ENCODE data around the gene ZFP69. TPM values are rescaled to one million over a fixed set of nuclear protein-coding genes. Genes with fewer than 3 reads are reported as not detected.
"Not testable (repeated sequence)": the region's sequence is repeated elsewhere in the genome, so short reads cannot be mapped to it uniquely, and the experiment has no call there.

Gene ZFP69
- total RNA-seq: 2.4 TPM

DNA sequence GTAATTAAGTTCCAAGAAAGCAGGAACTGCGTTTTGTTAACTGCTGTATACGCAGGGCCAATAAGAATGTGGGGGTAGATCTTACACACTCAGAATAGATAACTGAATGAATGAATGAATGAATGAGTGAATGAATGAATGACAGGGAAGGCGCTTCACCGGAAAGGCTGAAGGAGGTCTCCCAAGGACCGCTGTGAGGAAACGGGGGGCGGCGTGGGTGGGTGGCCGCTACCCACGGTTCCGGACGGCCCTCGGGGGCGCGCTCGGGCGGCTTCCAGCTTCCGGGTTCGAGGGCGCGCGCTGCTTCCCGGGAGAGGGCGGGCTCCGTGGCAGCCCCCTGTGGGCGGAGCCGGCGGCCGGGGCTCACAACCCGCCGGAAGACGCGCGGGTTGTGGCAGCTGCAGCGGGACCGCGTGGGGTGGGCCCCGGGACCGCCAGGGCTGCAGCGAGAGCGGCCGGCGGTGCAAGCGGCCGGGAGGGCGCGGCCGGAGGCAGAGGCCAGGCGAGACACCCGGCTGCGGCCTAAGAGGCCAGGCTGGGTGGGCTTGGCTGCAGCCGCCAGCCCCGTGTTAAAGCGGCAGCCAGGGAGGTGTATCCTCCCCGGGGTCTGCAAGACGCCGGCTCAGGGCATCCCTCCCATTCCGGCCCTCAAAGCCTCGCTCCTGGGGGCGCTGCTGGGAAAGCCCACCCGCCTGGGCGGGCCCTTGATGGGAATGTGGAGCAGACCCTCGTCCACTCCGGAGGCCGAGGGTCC lies at the start of gene ZFP69:
ZFP69 (plus strand) TSS at position 367 of the 754 bp plus-strand sequence. CDS start 2,072 bp downstream, outside the sequence.
- ATAC-seq: peak; percentile 82

DNA sequence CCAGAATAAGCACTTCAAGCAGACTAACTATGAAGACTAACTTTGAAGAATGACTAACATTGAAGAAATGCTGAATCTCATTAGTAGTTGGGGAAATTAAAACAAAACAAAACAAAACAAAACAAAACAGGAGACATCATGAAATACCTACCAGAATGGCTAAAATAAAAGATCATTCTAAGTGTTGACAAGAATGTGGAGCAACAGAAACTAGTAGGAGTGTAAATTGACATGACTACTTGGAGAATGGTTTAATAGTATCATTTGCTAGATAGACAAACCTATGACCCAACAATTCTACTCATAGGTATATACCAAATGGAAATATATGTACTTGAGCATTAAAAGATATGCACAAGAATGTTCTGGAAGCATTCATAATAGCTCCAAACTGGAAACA lies 45.7 kb upstream of the ZFP69 start:
- no peak for ATAC-seq

DNA sequence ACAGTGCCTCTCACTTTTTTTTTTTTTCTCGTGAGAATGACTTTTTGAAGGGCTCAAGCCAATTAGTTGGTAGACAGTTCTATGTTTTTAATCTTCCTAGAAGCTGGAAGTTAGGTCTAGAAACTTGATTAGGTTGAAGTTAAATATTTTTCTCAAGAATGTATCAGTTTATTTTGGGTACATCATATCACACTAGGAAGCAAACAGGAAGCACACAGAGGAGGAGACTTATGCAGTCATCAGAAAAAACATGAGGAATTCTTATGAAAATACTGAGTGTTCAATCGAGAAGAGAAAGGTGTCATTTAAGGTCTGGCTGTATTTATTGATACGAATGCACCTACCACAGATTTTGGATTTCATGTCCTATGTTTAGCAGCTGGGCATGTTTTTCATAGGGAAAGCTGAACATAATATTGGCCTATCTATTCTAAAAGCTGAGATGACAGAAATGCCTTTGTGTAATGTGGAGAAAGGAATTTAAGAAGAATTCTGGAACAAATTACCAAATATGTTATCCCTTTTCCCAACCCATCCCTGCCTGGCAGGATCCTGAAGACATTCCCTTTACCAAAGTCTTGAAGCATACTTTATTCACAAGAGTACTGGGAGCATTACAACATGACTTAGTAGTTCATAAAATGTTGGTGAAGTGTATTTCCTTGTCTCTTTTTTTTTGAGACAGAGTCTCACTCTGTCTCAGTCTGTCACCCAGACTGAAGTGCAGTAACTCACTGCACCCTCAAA lies 44.3 kb upstream of the ZFP69 start:
- no peak for ATAC-seq

DNA sequence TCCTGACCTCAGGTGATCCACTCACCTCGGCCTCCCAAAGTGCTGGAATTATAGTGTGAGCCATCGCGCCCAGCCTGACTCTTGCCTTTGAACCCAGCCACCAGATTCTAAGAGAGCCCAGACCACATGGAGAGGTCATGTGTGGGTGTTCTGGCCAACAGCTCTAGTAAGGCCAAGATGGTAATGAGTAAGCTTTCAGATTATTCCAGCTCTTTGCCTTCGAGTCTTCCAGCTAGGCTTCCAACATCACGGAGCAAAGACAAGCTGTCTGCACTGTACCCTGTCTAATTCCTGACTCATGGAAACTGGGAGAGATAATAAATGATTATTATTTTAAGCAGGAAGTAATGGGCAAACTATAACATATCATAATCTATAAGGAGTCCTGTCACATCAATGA lies 41.6 kb upstream of the ZFP69 start:
- no peak for ATAC-seq

DNA sequence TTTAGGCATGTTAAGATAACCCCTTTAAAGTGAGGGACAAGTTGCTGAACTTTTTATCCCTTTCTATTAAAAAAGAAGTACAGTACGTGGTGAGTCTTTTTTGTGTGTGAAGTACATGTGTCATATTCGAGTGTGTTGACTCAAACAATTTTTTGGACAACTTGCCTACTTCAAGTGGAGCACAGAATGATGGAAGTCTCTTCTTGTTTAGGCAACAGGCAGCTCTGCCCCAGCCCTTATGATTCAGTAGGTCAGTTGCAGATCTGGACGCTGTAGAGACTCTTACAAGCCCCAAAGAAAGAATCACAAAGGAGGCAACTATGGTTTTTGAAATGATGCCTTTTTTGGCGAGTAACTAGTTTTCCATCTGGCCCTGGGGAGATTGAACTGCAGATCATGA lies 41.2 kb upstream of the ZFP69 start:
- no peak for ATAC-seq

DNA sequence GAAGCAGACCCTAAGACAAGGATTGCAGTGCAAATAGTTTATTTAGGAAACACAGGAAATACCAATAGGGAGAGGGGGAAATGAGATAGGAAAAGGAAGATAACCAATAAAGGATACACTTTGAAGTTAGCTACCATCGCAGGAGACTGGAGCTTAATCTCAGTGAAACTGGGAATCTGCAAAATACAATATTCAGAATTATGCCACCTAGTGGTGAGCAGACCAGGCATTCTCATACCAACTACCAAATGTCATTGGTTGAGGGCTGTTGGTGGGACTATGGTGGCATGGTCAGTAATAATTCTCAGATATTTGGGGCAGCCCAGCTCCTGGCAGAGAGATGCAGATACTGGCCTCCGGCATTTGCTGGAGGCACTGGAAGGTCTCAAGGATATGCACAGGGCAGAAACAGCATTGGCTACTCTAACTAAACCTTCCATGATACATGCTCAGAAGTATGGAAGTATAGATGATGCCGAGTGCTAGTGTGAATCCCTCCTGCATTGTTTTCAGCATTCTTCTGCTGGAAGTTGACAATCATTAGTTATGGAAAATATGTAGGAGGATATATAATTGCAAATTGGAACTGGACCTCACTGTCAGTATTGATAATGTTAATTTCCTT lies 38.6 kb upstream of the ZFP69 start:
- ATAC-seq: peak; percentile 48

DNA sequence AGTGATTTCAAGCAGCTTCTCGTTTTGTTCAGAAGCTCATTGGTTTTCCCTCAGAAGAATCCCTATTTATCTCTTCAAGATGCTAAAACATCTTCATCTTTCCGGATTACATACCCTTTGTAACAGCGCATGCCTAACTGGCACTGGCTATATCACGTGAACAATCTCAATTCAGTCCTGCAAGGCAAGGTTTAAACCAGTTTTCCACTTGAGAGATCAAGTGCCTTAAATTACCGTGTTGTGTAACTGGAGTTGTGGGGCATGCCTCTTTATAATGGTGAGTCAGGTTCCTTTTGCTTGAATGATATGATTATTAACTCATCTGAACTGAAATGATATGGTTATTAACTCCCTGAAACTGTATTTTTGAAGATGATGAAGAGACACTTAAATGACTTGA lies 37.8 kb upstream of the ZFP69 start:
- no peak for ATAC-seq

DNA sequence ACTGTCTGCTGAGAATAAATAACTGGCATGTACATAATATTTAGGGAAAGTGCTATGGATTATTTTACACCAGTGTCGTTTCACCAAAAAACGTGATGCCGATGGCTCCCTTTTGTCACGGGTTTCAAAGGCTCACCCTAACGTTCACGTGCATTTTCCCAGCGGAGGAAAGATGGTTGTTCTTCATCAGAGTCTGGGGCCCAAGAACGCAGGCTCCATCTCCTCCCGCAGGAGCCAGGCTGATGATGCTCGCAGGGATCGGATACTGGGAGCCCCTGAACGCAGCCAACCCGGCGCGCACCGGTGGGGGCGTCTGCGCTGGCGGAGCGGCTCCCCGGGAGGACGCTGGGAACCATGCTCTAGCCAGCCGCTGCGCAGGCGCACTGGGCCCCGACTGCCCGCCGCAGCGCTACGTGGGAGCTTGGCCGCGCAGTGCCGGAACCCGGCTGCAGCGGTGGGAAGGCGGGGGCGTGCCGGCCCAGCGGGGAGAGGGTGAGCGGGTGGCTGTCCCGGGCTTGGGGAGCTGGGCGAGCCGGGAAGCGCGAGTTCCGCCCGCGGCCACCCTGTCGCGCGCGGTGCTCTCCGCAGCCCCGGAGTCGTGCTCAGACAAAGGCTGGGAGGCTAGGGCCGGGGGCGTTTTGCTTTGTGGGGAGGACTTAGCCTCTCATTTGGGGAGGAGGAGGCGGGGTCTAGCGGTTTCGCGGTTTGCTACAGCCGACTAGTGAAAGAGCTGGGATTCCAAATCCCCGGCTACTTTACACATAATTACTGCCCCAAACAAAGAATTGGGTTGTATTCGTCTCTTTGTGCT lies 27.2 kb upstream of the ZFP69 start, which contains the start of gene ZFP69B:
ZFP69B (plus strand) TSS at position 793 of the 811 bp plus-strand sequence. CDS start 486 bp downstream, outside the sequence.
- ATAC-seq: peak; percentile 96

DNA sequence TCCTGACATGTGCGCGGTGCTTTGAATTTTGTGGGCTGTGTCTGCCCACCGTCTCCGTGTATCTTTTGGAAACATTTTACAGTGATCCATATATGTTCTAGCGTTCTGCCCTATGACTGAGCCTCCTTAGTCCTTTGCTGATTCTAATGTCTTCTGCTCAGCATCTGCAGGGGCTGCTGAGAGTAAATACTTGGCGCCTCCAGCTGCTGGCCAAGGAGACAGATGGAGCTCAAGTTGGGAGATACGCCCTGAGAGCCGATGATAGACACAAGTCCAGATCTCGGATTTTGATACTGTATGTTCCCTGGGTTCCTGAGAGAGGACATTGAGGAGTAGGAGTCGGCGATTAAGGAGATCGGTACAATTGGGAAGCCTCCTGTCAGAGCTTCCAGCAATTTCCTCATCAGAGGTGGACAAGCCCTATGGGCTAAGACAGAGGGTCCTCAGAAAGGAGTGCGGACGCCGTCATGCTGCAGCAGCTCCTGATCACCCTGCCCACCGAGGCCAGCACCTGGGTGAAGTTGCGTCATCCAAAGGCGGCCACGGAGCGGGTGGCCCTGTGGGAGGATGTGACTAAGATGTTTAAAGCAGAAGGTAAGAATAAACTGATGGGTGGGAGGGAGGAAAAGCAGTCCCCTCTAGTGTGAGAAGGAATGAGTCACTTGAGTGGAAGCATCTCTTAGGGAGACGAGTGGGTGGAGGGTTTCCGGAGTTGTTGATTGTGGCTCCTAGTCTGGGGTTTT lies 26.4 kb upstream of the ZFP69 start:
- ATAC-seq: peak; percentile 59

DNA sequence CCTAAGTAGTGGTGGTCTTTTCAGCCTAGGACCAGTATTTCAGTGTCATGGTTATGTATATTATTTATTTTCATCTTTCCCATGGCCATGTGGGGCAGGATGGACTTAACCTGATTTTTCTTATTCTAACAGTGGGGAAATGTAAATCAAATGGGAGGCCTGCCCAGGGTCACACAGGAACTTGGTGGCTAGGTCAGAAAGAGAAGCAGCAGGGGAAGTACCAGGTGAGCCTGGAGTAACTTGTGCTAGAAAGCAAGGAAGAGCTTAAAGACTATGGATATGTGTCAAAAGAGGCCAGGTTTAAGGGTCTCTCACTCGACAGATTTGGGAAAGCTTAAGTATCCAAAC lies 25.9 kb upstream of the ZFP69 start:
- no peak for ATAC-seq

DNA sequence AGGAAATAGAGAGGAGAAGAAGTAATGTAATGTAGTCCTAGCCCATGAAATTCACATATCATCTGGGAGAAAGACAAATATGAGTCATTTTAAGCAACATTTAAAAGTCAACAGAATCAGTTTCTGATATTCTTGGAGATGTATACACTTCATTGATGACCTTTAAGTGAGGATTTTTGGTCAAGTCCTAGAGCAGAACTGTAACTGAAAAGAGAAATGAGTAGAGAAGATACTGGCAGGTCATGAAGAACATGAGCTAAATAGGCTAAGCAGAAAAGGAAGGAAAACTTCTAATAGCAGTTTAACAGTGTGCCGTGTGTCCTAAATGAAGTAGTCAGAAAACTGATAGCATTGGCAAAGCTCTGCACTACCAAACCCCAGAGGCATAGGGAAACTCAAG lies 22.2 kb upstream of the ZFP69 start:
- ATAC-seq: no peak

DNA sequence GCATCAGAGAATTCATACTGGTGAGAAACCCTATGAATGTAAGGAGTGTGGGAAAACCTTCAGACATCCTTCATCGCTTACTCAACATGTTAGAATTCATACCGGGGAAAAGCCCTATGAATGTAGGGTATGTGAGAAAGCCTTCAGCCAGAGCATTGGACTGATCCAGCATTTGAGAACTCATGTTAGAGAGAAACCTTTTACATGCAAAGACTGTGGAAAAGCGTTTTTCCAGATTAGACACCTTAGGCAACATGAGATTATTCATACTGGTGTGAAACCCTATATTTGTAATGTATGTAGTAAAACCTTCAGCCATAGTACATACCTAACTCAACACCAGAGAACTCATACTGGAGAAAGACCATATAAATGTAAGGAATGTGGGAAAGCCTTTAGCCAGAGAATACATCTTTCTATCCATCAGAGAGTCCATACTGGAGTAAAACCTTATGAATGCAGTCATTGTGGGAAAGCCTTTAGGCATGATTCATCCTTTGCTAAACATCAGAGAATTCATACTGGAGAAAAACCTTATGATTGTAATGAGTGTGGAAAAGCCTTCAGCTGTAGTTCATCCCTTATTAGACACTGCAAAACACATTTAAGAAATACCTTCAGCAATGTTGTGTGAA lies 14.0 kb upstream of the ZFP69 start:
- no peak for ATAC-seq

DNA sequence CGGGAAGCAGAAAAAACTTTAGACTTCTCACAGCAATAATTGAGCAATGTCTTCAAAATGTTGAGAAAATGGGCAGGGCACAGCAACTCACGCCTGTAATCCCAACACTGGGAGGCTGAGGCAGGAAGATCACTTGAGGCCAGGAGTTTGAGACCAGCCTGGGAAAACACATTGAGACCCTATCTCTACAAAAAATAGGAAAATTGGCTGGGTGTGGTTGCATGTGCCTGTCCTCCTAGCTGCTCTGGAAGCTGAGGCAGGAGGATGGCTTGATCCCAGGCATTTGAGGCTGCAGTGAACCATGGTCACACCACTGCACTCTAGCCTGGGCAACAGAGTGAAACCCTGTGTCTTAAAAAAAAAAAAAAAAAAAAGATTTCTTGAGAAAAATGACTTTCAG lies 7.8 kb upstream of the ZFP69 start:
- no peak for ATAC-seq

DNA sequence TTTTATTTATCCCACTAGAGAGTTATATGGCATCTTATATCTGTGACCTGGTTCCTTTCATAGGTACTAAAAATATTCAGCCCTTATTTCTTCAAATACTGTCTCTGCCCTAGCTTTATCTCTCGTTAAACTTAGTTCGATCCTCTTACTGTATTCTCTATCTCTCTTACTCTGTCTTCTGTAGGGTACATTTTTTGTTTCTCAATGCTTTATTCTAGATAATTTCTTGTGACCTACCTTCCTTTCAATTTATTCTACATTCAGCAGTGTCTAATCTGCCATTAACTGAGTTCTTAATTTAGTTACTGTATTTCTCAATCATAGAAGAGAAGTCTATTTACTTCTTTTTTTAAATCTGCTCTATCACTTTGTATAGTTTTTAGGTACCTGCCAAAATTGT lies 1.8 kb upstream of the ZFP69 start:
- no peak for ATAC-seq

DNA sequence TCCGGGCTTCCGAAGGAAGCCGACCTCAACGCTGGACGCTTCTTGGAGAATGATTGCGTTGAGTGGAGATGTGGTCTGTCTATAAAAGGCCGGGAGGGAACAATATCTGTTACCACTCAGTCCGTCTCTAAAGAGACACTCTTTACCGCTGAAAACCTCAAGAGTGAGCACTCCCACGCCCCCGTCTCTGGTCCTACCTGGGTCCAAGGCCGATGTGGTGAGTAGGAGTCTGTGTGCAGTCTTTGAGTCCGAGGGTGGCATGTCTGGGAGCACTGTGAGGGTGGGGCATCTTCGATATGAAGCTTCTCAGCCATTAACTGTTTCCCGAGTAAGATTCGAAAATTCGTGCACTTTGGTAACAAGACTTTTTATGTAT lies 576 bp downstream of the ZFP69 start:
- ATAC-seq: peak; percentile 50

DNA sequence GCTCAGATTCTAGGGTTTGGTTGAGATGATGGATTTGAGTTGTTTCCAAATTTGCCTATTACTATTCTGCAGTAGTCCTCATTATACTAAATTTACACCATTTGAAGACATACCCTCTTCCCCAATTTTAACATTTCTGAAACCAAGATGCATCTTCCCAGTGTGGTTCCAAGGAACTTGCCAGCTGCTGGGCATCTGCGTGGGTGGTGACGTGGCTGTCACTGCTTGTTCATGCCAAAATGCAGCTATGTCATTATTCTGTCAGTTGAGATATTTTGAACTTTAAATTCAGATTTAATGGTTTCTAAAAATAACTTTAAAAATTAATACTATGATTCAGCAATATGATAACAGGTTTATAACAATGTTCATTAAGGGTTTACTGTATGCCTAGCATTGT lies 1.2 kb downstream of the ZFP69 start:
- ATAC-seq: no peak

DNA sequence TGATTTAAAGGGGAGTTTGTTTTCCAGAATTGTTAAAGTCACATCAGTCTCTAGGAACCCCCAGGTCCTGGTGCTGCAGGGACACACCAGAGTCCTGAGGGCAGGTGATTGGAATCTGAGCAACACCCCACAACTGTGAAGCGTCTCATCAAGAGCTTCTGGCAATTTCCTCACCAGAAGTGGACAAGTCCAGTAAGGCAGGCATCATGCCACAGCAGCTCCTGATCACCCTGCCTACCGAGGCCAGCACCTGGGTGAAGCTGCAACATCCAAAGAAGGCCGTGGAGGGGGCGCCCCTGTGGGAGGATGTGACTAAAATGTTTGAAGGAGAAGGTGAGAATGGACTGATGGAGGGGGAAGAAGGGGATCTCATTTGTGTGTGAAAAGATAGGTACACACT lies 2.1 kb downstream of the ZFP69 start:
- ATAC-seq: no peak

DNA sequence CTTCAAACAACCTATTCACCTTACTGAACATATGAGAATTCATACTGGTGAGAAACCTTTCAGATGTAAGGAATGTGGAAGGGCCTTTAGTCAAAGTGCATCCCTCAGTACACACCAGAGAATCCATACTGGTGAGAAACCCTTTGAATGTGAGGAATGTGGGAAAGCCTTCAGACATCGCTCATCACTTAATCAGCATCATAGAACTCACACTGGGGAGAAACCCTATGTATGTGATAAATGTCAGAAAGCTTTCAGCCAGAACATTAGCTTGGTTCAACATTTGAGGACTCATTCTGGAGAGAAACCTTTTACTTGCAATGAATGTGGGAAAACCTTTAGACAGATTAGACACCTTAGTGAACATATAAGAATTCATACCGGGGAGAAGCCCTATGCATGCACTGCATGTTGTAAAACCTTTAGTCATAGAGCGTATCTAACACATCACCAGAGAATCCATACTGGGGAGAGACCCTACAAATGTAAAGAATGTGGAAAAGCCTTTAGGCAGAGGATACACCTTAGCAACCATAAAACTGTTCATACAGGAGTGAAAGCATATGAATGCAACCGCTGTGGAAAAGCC lies 18.3 kb downstream of the ZFP69 start:
- ATAC-seq: no peak

DNA sequence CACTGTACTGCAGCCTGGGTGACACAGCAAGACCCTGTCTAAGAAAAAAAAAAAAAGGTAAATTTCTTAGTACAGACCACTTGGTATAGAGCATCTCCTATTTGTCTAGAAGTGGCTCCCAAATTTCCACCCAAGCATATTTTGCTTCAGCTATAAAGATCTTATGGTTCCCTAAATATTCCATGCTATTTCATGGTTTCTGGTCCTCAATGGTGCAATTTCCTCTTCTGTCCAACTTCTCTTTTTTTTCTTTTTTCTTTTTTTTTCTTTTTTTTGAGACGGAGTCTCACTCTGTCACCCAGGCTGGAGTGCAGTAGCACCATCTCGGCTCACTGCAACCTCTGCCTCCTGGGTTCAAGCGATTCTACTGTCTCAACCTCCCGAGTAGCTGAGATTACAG lies 25.6 kb downstream of the ZFP69 start:
- not testable (repeated sequence) for ATAC-seq

DNA sequence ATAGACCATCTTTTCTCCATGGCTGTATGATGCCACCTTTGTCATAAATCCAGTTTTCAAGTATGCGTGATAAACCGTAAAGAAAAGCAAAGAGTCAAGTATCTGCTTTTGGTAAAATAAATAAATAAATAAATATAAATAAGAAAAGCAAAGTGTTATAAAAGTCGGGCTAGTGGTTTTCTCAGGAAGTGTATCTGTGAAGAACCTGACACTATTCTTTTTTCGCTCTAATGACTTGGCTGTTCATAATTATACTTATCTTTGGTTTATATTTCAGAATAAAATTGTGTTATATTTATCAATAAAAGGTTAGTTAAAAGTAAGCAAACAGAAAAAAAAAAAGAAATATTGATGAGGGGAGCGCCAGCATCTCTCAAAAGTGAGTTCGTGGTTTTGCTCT lies 30.9 kb downstream of the ZFP69 start:
- ATAC-seq: no peak
